Activated CD4-positive, alpha-beta T cell treated with anti-CD3 and anti-CD28 coated beads for 4 hours (primary cell): ENCODE measurements around the gene FBXO11.
A peak's percentile ranks its signal among the peaks of the same experiment; 100 is the strongest.
"Not testable (repeated sequence)": the region's sequence is repeated elsewhere in the genome, so short reads cannot be mapped to it uniquely, and the experiment has no call there.

Experiments
- DNase-seq, 2 donors: peaks; one replicate each; pipeline ENCODE4 v3.0.0-alpha.2; 2020

FBXO11 gene

GRCh38 chr2:47906157-47907038 is at the start of gene FBXO11:
Gene FBXO11, minus strand, starts transcription at chr2:47906498. Its CDS starts 778 bp downstream, at chr2:47905720.
- DNase-seq, result peak; percentile 97 to 98

GRCh38 chr2:47950340-47951301 is 44.3 kb upstream of the FBXO11 start:
- no peak for DNase-seq

GRCh38 chr2:47946593-47946992 is 40.3 kb upstream of the FBXO11 start:
- no peak for DNase-seq

GRCh38 chr2:47945046-47945781 is 38.9 kb upstream of the FBXO11 start:
- DNase-seq, result no peak

GRCh38 chr2:47941936-47942335 is 35.6 kb upstream of the FBXO11 start:
- no peak for DNase-seq

- DNase-seq, result no peak
Measured at GRCh38 chr2:47937677-47938076, 31.4 kb upstream of the FBXO11 start.

- DNase-seq, result no peak
Measured at GRCh38 chr2:47935071-47935470, 28.8 kb upstream of the FBXO11 start.

GRCh38 chr2:47918043-47918442 is 11.7 kb upstream of the FBXO11 start:
- no peak for DNase-seq

GRCh38 chr2:47917276-47917961 is 11.1 kb upstream of the FBXO11 start:
- DNase-seq, result no peak

- DNase-seq, result no peak
Measured at GRCh38 chr2:47916412-47916811, 10.1 kb upstream of the FBXO11 start.

- not testable (repeated sequence) for DNase-seq
Measured at GRCh38 chr2:47910662-47911061, 4.4 kb upstream of the FBXO11 start.

GRCh38 chr2:47908682-47909081 is 2.4 kb upstream of the FBXO11 start:
- DNase-seq, result no peak

- peak; percentile 39 to 50 for DNase-seq
Measured at GRCh38 chr2:47907039-47907781, 912 bp upstream of the FBXO11 start.

GRCh38 chr2:47905386-47906156 is 727 bp downstream of the FBXO11 start:
- peak; percentile 57 to 73 for DNase-seq

- DNase-seq, result no peak
Measured at GRCh38 chr2:47903781-47904490, 2.4 kb downstream of the FBXO11 start.

- DNase-seq, result not testable (repeated sequence)
Measured at GRCh38 chr2:47901892-47902291, 4.4 kb downstream of the FBXO11 start.

- DNase-seq, result no peak
Measured at GRCh38 chr2:47900857-47901256, 5.4 kb downstream of the FBXO11 start.

- DNase-seq, result no peak
Measured at GRCh38 chr2:47899915-47900816, 6.1 kb downstream of the FBXO11 start.
